ENCODE measurements around the gene EFCAB8.

The EFCAB8 gene

DNA sequence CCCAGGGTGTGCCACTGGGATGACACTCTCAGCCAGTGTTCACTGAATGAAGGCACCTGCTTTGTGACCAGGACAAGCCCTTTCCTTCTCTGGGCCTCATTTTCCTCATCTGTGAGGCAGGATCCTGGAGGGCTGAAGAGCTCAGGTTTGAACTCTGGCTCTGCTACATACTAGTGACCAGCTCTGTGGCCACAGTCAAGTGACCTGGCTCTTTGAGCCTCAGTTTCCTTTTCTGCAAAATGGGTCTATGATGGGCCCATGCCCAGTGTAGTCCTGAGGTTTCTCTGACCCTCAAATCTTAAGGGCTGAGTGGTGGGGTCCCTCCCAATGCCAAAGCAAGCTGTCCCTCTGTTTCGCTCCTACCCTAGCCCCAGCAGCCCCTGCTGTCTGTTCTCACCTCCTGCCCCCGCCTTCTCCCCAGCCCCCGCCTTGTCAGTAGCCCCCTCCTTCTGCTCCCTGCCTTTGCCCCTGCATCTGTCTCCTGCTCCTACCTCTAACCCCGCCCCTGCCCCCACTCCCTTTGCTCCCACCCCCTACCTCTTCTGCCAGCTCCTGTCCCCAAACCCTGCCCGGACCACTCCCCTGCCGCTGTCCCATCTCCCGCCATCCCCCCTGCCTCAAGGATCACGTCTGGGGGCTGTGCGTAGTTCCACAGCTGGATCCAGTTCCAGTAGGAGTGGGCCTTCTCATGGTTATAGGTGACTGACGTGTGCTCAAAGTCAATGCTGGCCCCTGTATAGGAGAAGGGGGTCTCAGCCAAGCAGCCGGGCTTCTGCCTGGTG, 128.5 kb downstream of the EFCAB8 start:
- POLR2A ChIA-PET: no interaction called here

DNA sequence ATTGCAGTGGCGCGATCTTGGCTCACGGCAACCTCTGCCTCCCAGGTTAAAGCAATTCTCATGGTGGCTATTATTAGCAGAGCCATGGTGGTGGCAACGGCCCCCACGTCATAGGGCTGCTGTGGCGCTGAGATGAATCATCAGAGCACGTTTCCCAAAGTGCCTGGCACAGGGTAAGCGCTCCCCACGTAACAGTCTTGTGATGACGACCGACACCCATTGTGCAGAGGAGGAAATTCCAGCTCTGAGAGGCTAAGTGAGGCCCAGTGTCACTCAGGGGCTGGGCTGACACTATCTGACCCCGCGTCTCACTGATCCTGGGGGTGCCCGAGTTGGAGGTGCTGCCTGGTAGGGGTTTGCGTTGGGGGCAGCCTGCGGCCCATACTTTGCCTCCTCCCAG, 129.3 kb downstream of the EFCAB8 start:
- ChIA-PET CTCF (no interaction called here), POLR2A (no interaction called here)
- no peak for DNase-seq (ENCODE audit: low read depth, low spot score)
- H3K4me3 ChIP-seq (ENCODE audit: low read depth, low read length): no peak overlapping the region
- TF ChIP-seq, protein P1, sequence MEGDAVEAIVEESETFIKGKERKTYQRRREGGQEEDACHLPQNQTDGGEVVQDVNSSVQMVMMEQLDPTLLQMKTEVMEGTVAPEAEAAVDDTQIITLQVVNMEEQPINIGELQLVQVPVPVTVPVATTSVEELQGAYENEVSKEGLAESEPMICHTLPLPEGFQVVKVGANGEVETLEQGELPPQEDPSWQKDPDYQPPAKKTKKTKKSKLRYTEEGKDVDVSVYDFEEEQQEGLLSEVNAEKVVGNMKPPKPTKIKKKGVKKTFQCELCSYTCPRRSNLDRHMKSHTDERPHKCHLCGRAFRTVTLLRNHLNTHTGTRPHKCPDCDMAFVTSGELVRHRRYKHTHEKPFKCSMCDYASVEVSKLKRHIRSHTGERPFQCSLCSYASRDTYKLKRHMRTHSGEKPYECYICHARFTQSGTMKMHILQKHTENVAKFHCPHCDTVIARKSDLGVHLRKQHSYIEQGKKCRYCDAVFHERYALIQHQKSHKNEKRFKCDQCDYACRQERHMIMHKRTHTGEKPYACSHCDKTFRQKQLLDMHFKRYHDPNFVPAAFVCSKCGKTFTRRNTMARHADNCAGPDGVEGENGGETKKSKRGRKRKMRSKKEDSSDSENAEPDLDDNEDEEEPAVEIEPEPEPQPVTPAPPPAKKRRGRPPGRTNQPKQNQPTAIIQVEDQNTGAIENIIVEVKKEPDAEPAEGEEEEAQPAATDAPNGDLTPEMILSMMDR (IDR thresholded peaks at IDR 0.05; ENCODE audit: insufficient read depth, low read length, missing control alignments): no peak

More for the DNA sequence above, 128.5 kb downstream of the EFCAB8 start:
- TF ChIP-seq, protein P1 (IDR thresholded peaks at IDR 0.05; ENCODE audit: insufficient read depth, low read length, missing control alignments): no peak
- CTCF ChIA-PET: no interaction called here
- DNase-seq (ENCODE audit: low read depth, low spot score): no peak
- no peak overlapping the region for H3K4me3 ChIP-seq (ENCODE audit: low read depth, low read length)

DNA sequence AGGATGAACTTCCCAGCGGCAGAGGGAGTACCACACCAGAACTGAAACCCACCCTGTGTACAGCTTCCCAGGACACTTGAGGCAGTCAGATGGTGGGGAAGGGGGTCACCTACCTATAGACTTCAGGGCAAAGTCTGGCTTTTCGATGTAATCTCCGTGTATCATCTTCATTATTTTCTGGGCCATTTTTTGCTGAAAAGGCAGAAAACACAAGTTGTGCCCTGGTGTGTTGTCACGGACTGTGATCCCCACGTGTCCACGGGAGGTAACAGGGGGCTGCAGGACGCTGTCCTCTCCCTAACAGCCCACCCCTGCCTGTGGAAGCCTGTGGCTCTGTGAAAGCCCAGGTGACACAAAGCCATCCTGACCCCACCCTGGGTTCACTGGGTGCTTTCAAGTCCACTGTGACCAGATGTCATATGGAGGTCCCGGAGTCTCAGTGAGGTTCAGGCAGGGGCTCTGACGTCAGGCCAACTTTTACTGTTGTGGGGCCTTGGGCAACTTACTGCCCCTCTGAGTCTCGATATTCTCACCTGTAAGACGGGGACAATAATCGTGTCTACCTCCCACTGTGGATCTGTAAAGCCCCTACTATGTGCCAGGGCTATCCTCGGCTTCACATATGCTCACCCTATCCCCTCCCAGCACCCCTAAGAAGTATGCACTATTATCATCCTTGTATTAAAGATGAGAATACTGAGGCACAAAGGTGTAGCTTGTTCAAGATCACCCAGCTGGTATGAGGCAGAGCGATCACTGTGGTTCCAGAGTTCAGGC, 131.0 kb downstream of the EFCAB8 start:
- ChIA-PET CTCF (interaction anchor here (0.7 to 1.0 kb wide), 2 partner anchors 15 to 16 kb away, joined by 3 to 4 read pairs; no protein-coding TSS in a partner anchor), POLR2A (no interaction called here)
- TF ChIP-seq, protein P1 (IDR thresholded peaks at IDR 0.05; ENCODE audit: insufficient read depth, low read length, missing control alignments): no peak
- no peak for DNase-seq (ENCODE audit: low read depth, low spot score)
- no peak overlapping the region for H3K4me3 ChIP-seq (ENCODE audit: low read depth, low read length)

GRCh38 chr20:32990426-32990825, 131.7 kb downstream of the EFCAB8 start:
- TF ChIP-seq, protein P1 (IDR thresholded peaks at IDR 0.05; ENCODE audit: insufficient read depth, low read length, missing control alignments): no peak
- POLR2A ChIA-PET: no interaction called here
- CTCF ChIA-PET: interaction anchor here (1.0 kb wide), 1 partner anchor 14 kb away, joined by 3 read pairs; no protein-coding TSS in a partner anchor
- no peak for DNase-seq (ENCODE audit: low read depth, low spot score)
- no peak overlapping the region for H3K4me3 ChIP-seq (ENCODE audit: low read depth, low read length)

GRCh38 chr20:32991383-32991782, 132.7 kb downstream of the EFCAB8 start:
- TF ChIP-seq, protein P1 (IDR thresholded peaks at IDR 0.05; ENCODE audit: insufficient read depth, low read length, missing control alignments): no peak
- no peak for DNase-seq (ENCODE audit: low read depth, low spot score)
- ChIA-PET POLR2A (no interaction called here), CTCF (no interaction called here)
- H3K4me3 ChIP-seq (ENCODE audit: low read depth, low read length): no peak overlapping the region
